ENCODE measurements around the gene GFRA1.

- TF ChIP-seq POLR2A (IDR thresholded peaks at IDR 0.05) = no peak
- no peak for TF ChIP-seq CTCF (IDR thresholded peaks at IDR 0.05)
- TF ChIP-seq EP300 (IDR thresholded peaks at IDR 0.05) = no peak
- no peak for TF ChIP-seq POLR2AphosphoS5 (IDR thresholded peaks at IDR 0.05)
Observed at GRCh38 chr10:116151076-116151475, 121.9 kb downstream of the GFRA1 start.
